Kidney epithelial cell (primary cell): Measurements from ENCODE around the gene IMMP2L. TPM values are rescaled to one million over a fixed set of nuclear protein-coding genes. Genes with fewer than 3 reads are reported as not detected.

ENCODE experiments used
- DNase-seq: peaks from one replicate; pipeline ENCODE4 v3.0.0-alpha.2; 2010; ENCODE audit warnings: low read depth
- H3K27me3 ChIP-seq: 2 replicates; pipeline ENCODE4 v1.6.0; 2011; ENCODE audit warnings: low read length; ENCODE audit not compliant: control insufficient read depth, insufficient read depth
- H3K36me3 ChIP-seq: 2 replicates; pipeline ENCODE4 v1.5.1; 2011; ENCODE audit warnings: low read length; ENCODE audit not compliant: control insufficient read depth, insufficient read depth
- H3K4me3 ChIP-seq: 2 replicates; pipeline ENCODE4 v1.5.1; 2011; ENCODE audit warnings: low read depth, mild to moderate bottlenecking, control low read depth, low read length
- total RNA-seq: library from RNA; depleted of rRNA; stranded (reverse); fragments of >200 nt; gene quantifications from 2 replicates; pipeline ENCODE4 v1.2.3, GENCODE V29; 2015
- TF ChIP-seq, protein P1 (sequence below): IDR thresholded peaks from 2 replicates; pipeline ENCODE4 v1.5.1; 2011; ENCODE audit warnings: mild to moderate bottlenecking, moderate library complexity, low read length, control low read depth, inconsistent platforms; ENCODE audit not compliant: insufficient read depth, poor library complexity, severe bottlenecking

Gene IMMP2L
- total RNA-seq, 1 donor from 2014 or later = 30.8 TPM

DNA sequence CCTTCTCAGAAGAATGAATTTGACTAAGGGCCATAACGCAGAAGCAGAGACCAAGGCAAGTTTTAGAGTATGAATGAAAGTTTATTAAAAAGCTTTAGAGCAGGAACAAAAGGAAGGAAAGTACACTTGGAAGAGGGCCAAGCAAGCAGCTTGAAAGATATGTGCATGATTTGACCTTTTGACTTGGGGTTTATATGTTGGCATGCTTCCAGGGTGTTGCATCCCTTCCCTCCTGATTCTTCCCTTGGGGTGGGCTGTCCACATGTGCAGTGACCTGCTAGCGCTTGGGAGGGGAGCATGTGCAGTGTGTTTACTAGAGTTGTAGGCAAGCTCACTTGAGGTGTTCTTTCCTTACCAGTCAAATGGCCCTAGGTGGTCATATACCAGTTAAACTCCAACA is 509.3 kb downstream of the IMMP2L start:
- Histone ChIP-seq H3K36me3 (no peaks in the 10 kb centered on the region), H3K4me3 (no peak overlapping the region), H3K27me3 (no peaks in the 10 kb centered on the region)
- DNase-seq = no peak
- TF ChIP-seq, protein P1, sequence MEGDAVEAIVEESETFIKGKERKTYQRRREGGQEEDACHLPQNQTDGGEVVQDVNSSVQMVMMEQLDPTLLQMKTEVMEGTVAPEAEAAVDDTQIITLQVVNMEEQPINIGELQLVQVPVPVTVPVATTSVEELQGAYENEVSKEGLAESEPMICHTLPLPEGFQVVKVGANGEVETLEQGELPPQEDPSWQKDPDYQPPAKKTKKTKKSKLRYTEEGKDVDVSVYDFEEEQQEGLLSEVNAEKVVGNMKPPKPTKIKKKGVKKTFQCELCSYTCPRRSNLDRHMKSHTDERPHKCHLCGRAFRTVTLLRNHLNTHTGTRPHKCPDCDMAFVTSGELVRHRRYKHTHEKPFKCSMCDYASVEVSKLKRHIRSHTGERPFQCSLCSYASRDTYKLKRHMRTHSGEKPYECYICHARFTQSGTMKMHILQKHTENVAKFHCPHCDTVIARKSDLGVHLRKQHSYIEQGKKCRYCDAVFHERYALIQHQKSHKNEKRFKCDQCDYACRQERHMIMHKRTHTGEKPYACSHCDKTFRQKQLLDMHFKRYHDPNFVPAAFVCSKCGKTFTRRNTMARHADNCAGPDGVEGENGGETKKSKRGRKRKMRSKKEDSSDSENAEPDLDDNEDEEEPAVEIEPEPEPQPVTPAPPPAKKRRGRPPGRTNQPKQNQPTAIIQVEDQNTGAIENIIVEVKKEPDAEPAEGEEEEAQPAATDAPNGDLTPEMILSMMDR = no peak

DNA sequence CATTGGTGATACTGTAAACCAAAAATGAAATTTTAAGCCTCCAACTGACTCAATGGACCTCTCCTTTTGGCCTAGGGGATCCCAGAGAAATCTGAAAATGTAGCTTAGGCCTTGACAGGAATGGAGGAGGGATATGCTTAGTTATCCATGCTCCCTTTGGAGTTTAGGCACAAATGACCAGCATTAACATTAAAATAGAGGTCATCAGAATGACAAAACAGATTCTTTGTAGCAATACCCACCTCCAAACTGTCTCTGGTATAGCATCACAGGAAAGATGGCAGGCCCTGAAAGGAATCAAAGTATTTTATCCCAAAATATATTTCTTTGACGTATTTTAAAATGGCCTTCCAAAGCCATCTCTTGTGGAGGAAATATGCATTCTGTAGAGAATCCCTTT is 510.5 kb downstream of the IMMP2L start:
- TF ChIP-seq, protein P1 = no peak

DNA sequence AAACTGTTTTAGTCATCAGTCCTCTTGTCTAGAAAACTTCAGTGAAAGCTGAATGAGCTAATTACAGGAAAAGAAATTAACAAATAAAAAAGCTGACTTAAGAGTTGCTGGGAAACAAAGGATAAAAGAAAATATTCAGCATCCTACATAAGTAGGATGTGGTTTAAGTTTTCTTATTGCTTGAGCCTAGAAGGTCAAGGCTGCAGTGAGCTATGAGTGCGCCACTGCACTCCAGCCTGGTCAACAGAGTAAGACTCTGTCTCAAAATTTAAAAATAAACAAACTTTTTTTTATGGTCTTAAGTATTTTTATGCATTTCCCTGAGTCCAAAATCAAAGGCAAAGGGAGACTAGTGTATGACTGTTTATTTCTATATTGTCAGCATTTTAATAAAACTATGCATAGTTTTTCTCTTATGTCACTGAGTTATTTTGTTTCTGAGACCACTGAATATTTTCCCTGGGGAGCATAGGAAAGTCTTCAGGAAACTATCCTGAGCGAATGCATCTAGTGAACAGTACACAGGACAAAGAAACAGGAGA is 511.3 kb downstream of the IMMP2L start:
- H3K4me3 ChIP-seq = no peak overlapping the region
- H3K36me3 ChIP-seq = no peaks in the 10 kb centered on the region
- DNase-seq = no peak

More for the DNA sequence above, 510.5 kb downstream of the IMMP2L start:
- Histone ChIP-seq H3K4me3 (no peak overlapping the region), H3K36me3 (no peaks in the 10 kb centered on the region), H3K27me3 (no peaks in the 10 kb centered on the region)
- DNase-seq = no peak

DNA sequence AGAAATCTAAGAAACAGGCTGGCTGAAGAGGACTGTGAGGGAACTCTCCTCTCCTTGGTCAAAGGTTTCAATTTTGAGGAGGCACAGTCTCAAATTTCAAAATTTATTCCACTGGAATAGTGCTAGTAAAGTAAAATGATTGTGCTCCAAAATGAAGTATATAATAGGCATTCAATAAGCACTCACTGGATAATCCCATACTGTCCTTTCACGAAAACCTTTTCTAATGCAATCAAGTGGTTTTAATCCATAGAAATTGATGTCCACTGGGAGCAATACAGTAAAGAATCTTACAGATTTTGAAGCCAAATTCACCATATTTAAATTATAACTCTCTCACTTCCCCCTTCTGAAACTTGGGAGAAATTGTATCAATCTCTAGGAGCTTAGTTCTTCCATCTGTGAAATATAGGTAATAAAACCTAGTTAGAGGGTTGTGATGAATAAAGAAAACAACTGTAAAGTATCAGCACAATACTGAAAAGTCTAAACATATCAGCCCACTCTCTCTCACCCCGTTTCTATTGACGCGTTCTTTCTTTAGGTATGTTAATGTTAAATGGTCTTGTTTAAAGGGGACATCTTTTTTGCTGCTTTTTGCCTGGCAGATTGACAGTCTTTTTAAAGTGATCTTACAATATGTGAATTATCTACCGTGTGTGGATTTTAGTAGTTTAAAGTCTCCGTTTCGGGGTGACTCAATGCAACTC is 512.2 kb downstream of the IMMP2L start:
- Histone ChIP-seq H3K36me3 (no peaks in the 10 kb centered on the region), H3K4me3 (no peak overlapping the region), H3K27me3 (no peaks in the 10 kb centered on the region)
- TF ChIP-seq, protein P1 = no peak
- DNase-seq = no peak

More for the DNA sequence above, 511.3 kb downstream of the IMMP2L start:
- H3K27me3 ChIP-seq = no peaks in the 10 kb centered on the region
- TF ChIP-seq, protein P1 = no peak

DNA sequence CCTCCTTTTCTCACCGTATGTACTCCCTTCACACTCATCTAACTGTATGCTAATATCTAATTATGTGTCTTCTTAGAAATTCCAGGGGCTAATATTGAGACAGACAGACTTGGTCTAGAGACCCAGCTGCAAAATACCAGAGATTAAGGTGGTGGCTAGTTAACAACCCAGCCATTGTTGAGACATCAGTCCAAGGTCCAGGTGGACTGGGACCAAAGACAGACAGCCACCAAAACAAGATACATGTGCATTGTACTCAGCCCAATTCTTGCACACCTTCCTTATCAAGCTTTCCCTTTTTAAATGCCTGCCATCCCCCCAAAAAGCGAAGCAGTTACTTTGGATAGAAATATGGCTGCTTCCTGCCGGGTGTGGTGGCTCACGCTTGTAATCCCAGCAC is 514.7 kb downstream of the IMMP2L start:
- no peaks in the 10 kb centered on the region for H3K36me3 ChIP-seq
- TF ChIP-seq, protein P1 = no peak
- H3K27me3 ChIP-seq = no peaks in the 10 kb centered on the region
- DNase-seq = no peak
- H3K4me3 ChIP-seq = no peak overlapping the region
